Stimulated activated CD4-positive, alpha-beta T cell treated with anti-CD3 and anti-CD28 coated beads, Interleukin-15, amount 100 ng/mL, for 1 hour (primary cell): Measurements from ENCODE around the gene TSPEAR.
"Not testable (repeated sequence)": the region's sequence is repeated elsewhere in the genome, so short reads cannot be mapped to it uniquely, and the experiment has no call there.

Experiments used
- DNase-seq, 2 donors: peaks; one replicate each; pipeline ENCODE4 v3.0.0-alpha.2; 2020; ENCODE audit warnings: low read depth in 1 of 2, low spot score in 1 of 2

The TSPEAR gene

DNA sequence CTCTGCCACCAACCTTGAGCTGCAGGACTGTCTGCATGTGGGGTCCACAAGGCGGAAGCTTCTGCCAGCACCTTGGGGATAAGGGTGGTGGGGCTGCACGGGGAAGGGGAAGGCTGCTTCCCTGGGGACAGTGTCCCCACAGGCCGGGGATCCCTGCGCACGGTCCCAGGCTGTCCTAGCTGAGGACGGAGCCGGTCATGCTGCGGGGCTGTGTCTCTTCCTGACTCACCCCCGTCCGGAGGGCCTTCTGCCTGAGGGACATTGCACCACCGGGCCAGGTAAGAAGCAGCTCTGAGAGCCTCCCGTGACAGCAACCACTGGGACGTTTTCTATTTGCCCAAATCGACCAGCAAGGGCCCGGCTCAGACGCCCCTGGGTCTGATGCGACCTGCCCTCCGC is 201.3 kb downstream of the TSPEAR start:
- DNase-seq: no peak

DNA sequence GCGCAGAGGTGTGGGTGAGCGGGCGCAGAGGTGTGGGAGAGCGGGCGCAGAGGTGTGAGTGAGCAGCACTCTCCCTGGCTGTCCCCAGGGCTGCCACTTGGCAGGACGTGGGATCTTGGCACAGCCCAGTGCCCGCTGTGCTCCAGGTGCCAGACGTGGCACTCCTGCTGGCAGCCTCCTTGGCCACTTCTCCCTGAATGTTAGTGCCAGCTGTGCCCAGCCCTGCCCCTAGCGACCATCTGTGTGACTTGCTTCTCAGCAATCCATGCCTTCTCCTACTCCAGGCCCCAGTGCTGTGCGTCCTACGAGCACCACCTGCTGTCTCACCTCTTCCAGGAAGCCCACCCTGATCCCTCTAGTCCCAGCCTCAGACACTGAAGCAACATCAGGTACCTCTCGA is 201.8 kb downstream of the TSPEAR start:
- DNase-seq: no peak

DNA sequence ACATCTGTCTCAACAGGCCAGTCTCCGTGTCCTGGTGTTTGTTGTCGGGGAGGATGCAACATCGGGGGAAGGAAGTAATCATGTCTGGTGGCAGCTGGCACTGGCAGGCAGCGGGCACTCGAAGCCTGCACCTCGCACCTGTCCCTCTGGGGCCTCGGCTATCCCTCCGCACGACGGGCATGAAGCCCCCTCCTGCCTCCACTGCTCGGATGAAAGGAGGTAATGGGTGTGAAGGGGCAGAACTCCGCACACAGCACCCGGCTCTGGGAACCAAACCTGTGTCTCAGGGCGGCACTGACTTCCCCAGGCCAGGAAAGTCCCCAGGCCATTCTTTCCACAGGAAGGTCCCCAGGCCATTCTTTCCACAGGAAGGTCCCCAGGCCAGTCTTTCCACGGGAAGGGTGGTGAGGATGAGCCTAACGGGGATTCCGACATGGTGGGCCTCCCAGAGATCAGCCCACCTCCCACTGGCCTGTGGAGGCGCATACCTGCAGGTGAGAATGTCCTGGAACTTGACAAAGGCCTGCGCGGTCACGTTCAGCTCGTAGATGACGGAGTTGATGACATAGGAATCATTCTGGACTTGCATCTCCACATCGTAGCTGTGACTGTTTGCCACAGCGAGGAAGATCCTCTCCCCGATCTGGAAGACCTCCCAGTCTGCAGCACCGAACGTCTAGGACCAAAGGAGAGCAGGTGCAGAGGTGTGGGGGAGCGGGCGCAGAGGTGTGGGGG is 202.5 kb downstream of the TSPEAR start:
- no peak for DNase-seq

DNA sequence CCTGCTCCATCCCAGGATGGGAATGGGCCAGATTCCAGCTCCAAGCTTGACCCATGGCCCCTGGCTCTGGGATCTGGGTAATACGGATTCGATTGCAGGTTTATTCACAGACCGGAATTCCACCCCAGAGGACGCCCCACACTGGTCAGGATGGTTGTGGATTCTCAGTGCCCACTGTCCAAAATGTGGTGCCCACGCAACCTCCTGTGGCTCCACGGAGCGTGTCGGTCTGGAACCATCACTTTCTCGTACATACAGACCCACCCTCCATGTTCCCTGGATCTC is 203.0 kb downstream of the TSPEAR start:
- no peak for DNase-seq

DNA sequence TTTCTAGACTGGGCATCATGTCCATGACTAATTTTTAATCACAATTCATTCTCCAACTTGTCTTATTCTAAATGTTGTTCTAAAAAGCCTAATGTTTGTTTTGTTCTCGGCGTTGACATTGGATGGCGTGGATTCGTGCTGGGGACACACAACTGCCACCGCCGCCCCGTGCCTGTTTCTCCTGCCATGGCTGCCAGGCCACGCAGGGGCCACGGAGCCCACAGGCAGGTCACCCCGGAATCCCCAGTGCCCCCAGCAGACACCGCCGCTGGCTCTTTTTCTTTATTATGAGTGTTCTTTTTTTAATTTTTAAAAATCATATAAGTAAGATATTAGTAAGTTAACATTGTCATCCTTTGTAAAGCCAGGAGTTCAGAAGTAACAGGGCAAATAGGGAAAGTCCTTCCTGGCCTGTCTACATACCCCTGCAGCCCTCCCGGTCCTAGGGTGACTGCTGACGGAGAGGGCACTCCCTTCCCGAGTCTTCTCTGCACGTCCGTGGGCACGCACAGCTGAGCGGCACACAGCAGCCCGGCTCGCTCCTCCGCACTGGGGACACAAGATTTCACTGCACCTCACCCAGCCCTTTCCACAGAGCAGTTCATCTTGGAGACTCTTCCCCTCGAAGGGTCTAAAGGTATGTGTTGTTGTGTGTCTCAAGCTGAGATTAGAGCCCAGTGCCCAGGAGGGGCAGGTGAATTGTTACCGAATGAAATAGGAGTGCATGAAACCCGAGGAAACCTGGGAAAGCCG is 203.5 kb downstream of the TSPEAR start:
- DNase-seq: no peak

DNA sequence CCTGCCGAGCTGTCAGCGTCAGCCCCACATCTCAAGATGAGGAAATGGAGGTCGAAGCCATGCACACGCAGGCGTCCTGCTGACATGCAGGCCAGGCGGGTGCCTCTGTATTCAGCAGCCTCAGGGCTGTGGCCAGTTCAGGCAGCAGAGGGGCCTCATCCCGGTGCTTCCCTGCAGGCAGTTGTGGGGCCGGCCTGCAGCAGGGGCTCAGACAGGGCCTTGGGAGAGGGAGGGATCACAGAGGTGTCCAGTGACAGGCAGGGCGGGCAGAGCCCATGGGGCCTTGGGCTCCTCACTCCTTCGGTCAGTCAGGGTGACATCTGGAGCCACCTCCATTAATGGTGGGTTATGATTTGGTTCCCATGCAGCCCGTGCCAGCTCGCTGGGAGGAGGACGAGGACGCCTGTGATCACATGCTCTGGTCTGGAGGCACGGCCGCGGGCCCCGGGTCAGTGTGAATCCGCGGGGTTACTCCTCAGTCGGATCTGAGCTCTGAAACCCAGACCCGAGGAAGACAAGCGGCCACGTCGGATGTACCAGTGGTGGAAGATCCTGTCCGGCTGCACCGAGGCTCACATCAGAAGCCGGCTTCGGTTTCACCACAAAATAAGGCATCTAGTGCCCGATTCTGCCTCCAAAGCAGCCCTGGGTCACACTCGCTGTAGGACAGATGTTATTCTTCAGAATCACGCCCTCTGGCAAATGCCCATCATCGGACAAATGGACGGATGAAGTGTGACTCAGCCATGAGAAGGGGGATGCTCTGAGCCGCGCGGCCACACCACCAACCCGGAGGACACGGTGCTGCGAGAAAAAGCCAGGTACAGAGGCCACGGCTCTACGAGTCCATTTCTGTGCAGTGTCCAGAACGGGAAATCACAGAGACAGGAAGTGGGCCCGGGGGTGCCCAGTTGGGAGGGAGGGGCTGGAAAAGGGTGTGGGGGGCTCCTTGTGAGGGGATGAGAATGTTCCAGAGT is 204.8 kb downstream of the TSPEAR start:
- DNase-seq: no peak

- no peak for DNase-seq
These were observed 205.6 kb downstream of the TSPEAR start for GRCh38 chr21:44505673-44506278.

DNA sequence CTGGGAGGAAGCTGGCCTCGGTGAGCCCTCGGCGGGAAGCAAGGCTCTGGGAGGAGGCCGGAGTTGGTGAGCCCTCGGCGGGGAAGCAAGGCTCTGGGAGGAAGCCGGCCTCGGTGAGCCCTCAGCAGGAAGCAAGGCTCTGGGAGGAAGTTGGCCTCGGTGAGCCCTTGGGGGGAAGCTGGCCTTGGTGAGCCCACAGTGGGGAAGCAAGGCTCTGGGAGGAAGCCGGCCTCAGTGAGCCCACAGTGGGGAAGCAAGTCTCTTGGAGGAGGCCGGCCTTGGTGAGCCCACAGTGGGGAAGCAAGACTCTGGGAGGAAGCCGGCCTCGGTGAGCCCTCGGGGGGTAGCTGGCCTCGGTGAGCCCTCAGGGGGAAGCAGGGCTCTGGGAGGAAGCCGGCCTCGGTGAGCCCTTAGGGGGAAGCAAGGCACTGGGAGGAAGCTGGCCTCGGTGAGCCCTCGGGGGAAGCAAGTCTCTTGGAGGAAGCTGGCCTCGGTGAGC is 207.4 kb downstream of the TSPEAR start:
- DNase-seq: no peak

GRCh38 chr21:44503006-44503889 is 208.1 kb downstream of the TSPEAR start:
- DNase-seq: not testable (repeated sequence)

DNA sequence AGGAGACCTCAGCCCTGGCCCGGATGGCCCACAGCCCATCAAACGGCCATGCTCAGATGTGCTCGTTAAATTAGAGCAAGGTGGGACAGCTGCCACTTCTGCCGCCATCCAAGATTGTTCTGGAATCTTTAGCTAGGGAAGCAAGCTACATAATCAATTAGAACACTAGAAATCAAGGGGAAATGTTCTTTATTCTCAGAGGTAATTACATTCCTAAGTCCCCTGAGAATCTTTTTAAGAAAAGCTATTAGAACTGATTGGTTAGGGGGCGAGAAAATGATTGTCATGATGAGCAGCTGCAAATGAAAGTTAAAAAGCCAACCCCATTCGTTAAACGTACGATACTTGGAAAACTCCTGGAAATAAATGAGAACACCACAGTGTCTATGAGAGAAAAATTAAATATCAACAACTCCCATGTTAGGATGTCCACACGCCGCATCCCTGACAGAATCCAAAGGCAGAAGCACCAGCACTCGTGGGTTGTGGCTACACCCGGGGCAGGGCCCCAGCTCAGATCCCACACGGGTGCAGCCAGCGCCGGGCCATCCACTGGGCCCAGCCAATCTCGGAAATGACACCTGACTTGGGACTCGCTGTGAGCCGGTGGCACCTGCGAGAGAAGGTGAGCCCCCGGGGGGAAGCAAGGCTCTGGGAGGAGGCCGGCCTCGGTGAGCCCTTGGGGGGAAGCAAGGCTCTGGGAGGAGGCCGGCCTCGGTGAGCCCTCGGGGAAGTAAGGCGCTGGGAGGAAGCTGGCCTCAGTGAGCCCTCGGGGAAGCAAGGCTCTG is 209.0 kb downstream of the TSPEAR start:
- no peak for DNase-seq

DNA sequence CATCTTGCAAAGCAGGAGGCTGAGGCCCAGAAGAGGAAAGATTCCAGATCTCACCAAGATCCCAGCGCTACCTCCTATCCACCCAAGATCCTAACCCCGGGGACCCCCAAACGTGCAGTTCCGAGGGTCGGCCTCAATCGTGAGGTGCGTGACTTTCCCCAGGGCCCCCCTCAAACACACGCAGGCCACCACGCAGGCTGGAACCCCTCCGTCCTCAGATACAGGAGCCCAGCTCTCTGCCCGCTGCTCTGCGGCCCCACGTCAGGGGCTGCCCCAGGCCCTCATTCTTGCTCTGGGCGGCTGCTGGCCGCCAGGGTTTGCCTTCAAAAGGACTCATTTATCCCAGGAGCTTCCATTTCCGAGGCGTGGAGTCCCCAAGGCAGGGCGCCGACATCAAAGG is 211.3 kb downstream of the TSPEAR start:
- DNase-seq: no peak

DNA sequence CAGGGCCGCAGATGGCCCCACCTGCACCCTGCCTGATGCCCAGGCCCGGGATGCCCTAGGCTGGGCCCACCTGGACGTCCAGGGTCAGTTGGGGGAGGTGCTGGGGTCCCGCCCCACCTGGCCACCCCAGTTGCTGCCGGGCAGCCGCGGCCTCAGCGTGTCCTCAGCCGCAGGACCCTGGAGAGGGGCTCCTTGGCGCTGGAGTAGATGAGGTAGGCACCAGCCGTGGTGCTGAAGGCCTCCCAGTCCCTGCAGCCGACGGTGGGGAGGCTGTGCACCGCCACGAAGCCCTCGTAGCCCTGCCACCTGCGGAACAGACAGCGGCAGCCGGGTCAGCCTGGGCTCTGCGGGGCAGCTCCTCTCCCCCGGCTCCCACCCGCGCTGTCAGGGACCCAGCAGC is 211.7 kb downstream of the TSPEAR start:
- DNase-seq: no peak

- DNase-seq: no peak
These were observed 212.2 kb downstream of the TSPEAR start for GRCh38 chr21:44499211-44499560.

DNA sequence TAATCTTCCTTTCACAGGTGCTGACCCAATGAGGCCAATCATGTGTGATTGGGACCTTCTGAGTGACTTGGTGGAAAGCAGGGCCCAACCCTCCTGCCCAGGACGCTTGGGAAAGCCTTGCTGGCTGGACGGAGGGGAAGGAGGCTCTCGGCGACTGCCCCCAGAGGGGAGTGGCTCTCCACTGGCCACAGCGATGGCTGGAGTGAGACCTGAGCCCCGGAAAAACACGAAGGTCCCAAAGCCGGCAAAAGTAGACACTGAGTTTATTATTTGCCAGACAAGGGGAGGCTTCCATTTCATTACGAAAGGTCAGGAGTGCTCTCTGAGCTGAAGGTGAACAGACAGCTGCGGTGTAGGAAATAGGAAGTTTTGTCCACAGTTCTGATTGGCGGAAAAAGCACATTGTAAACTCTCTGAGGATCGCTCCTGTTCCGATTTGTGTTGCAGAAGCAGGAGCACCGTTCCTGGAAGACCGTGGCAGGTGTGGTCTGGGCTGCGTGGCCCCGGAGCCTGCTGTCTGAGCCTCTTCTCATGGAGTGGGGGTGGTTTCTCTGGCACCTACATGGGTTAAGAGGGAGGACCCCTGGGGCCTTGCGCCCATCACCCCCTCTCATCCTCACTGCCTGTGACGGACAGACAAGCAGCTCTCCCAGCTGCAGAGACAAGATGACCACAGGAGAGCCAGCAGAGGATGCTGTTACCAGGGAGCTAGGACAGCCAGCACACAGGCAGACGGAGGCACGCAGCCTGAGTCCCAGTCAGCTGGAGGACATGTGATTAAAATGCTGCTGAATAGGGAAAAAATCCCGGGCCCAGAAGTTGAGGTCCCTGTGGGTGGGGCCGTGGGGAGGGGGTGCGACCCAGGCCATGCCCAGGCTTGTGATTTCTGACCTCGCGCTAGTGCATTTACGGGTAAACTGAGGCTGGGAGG is 212.8 kb downstream of the TSPEAR start:
- DNase-seq: no peak

DNA sequence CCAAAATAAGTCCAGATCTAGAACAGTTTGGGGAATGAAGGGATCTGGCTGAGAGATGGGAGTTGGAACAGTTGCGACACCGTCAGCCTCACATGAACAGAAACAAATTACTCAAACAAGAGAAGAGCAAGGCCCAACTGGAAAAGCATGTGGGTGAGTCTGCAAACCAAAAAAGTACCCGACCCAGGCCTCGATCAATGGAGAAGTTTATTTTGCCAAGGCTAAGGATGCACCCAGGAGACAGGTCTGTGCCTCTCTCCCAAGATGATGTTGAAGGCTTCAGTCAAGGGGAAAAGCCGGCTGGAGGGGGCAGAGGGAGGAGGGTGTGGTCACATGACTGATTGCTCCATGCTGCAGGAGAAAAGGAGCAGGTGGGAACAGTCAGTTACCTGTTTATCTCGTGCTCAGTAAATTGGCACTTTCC is 213.7 kb downstream of the TSPEAR start:
- DNase-seq: no peak

DNA sequence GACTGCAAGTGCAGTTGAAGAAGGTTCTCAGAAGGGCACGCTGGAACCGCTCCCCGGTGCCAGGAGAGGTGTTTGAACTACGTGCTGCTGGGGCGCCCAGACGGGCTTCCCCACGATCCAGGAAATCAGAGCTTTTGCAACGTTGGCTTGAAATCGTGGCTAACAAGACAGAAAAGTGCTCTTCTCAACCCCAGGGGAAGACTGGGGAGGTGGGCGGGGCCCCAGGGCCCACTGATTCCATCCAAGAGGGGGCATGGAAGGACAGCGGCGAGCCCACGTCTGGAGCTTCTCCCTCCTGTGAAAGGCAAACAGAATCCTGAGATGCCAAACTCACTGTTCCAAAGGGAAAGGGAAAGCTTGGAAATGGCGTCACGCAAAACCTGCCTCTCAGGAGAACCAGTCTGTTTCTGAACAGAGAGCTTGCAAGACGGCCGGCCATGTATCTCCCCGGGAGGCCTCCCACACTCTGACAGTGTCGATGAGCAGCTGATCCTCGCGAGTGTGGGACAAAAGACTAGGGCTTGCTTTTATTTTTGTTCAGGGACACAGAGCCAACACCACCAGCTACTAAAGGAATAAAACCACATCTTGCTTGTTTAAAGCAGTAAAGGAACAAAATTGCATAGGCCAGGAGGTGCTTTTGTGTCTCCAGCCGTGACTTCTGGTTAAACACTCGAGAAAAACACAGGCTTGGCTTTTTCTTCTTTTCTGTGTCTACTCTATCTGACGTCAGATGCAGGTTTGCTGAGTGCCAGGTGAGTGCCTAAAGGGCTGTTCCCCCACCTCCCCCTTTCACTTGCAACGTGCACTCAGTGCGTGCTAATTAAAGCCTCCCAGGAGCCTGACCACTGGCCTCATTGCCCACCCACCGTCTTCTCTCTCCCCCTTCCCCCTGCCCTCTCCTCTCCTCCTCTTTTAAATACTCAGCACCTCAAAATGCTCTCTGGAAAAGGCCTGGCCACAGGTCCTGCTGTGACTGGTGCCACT is 214.5 kb downstream of the TSPEAR start:
- DNase-seq: no peak
